ENCODE data around the gene ATP1A4. TPM values are rescaled to one million over a fixed set of nuclear protein-coding genes. Genes with fewer than 3 reads are reported as not detected.

Gene ATP1A4
- total and polyA plus RNA-seq, 12 donors, result 0.17 to 0.96 (median 0.46) TPM; not detected in 9

DNA sequence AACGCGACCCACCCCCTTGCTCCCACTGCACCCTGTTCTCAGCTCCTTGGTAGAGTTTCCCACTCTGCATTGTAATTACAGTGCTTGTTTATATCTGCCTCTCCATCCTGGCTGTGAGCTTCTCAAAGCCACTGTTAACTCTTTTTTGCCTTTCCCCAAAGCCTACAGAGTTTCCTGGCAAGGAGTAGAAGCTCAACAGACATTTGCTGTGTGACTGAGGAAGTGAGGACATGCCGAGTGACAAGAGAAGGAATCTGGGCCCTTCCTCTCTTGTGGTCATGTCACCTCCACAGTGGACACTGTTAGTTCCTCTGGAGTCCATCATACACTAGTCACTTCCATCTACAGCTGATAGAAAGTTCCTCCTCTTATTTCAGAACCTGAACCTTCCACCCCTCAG lies 46.9 kb upstream of the ATP1A4 start:
- Histone ChIP-seq H3K4me3 (no peak overlapping the region), H3K27me3 (no peaks in the 10 kb centered on the region), H3K36me3 (replicated peaks in 1 of 2) (no peaks in the 10 kb centered on the region), H3K4me1 (replicated peaks in 1 of 2) (peaks cover 0 to 6% of the 10 kb centered on the region in 2 donors), H3K9me3 (replicated peaks in 1 of 3) (no peaks in the 10 kb centered on the region), H3K27ac (no peak overlapping the region)
- no peak for TF ChIP-seq POLR2A (IDR thresholded peaks at IDR 0.05)
- TF ChIP-seq, protein P1, sequence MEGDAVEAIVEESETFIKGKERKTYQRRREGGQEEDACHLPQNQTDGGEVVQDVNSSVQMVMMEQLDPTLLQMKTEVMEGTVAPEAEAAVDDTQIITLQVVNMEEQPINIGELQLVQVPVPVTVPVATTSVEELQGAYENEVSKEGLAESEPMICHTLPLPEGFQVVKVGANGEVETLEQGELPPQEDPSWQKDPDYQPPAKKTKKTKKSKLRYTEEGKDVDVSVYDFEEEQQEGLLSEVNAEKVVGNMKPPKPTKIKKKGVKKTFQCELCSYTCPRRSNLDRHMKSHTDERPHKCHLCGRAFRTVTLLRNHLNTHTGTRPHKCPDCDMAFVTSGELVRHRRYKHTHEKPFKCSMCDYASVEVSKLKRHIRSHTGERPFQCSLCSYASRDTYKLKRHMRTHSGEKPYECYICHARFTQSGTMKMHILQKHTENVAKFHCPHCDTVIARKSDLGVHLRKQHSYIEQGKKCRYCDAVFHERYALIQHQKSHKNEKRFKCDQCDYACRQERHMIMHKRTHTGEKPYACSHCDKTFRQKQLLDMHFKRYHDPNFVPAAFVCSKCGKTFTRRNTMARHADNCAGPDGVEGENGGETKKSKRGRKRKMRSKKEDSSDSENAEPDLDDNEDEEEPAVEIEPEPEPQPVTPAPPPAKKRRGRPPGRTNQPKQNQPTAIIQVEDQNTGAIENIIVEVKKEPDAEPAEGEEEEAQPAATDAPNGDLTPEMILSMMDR (IDR thresholded peaks at IDR 0.05), result no peak
- intact Hi-C loops (cut with DNase I), result loop anchor here in 1 of 2 donors (10.0 kb wide), 1 partner anchor 150 kb away; no protein-coding TSS in a partner anchor
- 70 to 77% (median 76%) methylated on average over 3 of the region's 3 CpGs for WGBS, 4 donors
- DNase-seq, result no peak

- intact Hi-C loops (cut with DNase I), result loop anchor here in 1 of 2 donors (10.0 kb wide), 1 partner anchor 150 kb away; no protein-coding TSS in a partner anchor
- Histone ChIP-seq H3K27ac (no peak overlapping the region), H3K4me3 (no peak overlapping the region)
Observed at GRCh38 chr1:160105155-160105554, 46.2 kb upstream of the ATP1A4 start.

DNA sequence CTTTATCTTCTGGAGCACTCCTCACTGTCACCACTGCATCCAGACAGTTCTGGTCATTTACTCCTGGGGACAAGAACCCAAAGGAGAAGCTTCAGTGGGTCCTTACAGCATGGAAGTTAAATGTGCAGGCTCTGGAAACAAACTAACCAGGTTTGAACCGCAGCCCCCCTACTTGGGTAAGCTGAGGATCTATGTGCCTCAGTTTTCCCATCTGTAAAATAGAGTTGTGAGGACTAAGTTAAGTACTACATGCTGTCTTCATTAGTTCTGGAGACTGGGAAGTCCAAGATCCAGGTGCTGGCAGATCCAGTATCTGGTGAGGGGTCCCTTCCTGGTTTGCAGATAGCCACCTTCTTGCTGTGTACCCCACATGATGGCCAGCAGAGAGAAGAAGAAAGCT lies 43.9 kb upstream of the ATP1A4 start:
- DNase-seq, result no peak
- Histone ChIP-seq H3K36me3 (replicated peaks in 1 of 2) (no peaks in the 10 kb centered on the region), H3K9me3 (replicated peaks in 1 of 3) (no peaks in the 10 kb centered on the region), H3K4me3 (no peak overlapping the region), H3K4me1 (replicated peaks in 1 of 2) (no peaks in the 10 kb centered on the region), H3K27ac (no peak overlapping the region), H3K27me3 (no peaks in the 10 kb centered on the region)
- intact Hi-C loops (cut with DNase I), result loop anchor here in 1 of 2 donors (10.0 kb wide), 1 partner anchor 147 kb away; no protein-coding TSS in a partner anchor
- WGBS, 4 donors, result 83 to 100% (median 94%) methylated on average over 1 of the region's 1 CpG
- TF ChIP-seq, protein P1 (IDR thresholded peaks at IDR 0.05), result no peak
- TF ChIP-seq POLR2A (IDR thresholded peaks at IDR 0.05), result no peak

More at GRCh38 chr1:160105155-160105554, 46.2 kb upstream of the ATP1A4 start:
- no peaks in the 10 kb centered on the region for H3K27me3 ChIP-seq
- no peak for TF ChIP-seq POLR2A (IDR thresholded peaks at IDR 0.05)
- TF ChIP-seq, protein P1 (IDR thresholded peaks at IDR 0.05), result no peak
- no peaks in the 10 kb centered on the region for H3K36me3 ChIP-seq (replicated peaks in 1 of 2)
- DNase-seq, result no peak
- no peaks in the 10 kb centered on the region for H3K9me3 ChIP-seq (replicated peaks in 1 of 3)
- 90 to 96% (median 95%) methylated on average over 5 of the region's 5 CpGs for WGBS, 4 donors
- peaks cover 0 to 6% of the 10 kb centered on the region in 2 donors for H3K4me1 ChIP-seq (replicated peaks in 1 of 2)

GRCh38 chr1:160108888-160109662 lies 42.3 kb upstream of the ATP1A4 start:
- DNase-seq, result peak in 6 of 7 donors; percentile 46 to 66 (median 58)
- WGBS, 4 donors, result 31 to 49% (median 44%) methylated on average over 5 to 6 of the region's 6 CpGs

More at GRCh38 chr1:160108888-160109662, 42.3 kb upstream of the ATP1A4 start:
- no peaks in the 10 kb centered on the region for H3K9me3 ChIP-seq (replicated peaks in 1 of 3)
- H3K27ac ChIP-seq, result no peak overlapping the region
- TF ChIP-seq, protein P1 (IDR thresholded peaks at IDR 0.05), result peak; percentile 27 to 54 (median 46)
- no peak for TF ChIP-seq POLR2A (IDR thresholded peaks at IDR 0.05)
- no peaks in the 10 kb centered on the region for H3K36me3 ChIP-seq (replicated peaks in 1 of 2)
- H3K4me3 ChIP-seq, result no peak overlapping the region
- H3K4me1 ChIP-seq (replicated peaks in 1 of 2), result no peaks in the 10 kb centered on the region
- H3K27me3 ChIP-seq, result no peaks in the 10 kb centered on the region
- intact Hi-C loops (cut with DNase I), result loop anchor here in 1 of 2 donors (10.0 kb wide), 1 partner anchor 146 kb away; no protein-coding TSS in a partner anchor
